Cardiac fibroblast (primary cell): Measurements from ENCODE around the gene CTDP1.

Experiments used
- DNase-seq, 2 donors: peaks; one replicate each; pipeline versions ENCODE4 v3.0.0 to v3.0.0-alpha.2; 2010; ENCODE audit warnings: low read depth in 2 of 2
- H3K4me3 ChIP-seq, 2 donors: replicated peaks in 1 of 2; 1 replicate in 1 of 2; 2 replicates in 1 of 2; pipeline ENCODE4 v1.5.1; 2011; ENCODE audit warnings: low read depth in 2 of 2, low read length in 2 of 2, mild to moderate bottlenecking in 2 of 2, moderate library complexity in 1 of 2
- CTCF ChIP-seq: IDR thresholded peaks from one replicate; pipeline ENCODE4 v1.5.1; 2011; ENCODE audit warnings: low read depth, mild to moderate bottlenecking, low read length, inconsistent platforms

Gene CTDP1

GRCh38 chr18:79659733-79660132, 19.9 kb upstream of the CTDP1 start:
- no peak for TF ChIP-seq CTCF

GRCh38 chr18:79662034-79662433, 17.6 kb upstream of the CTDP1 start:
- DNase-seq = no peak
- H3K4me3 ChIP-seq = no peak overlapping the region
- no peak for TF ChIP-seq CTCF

More at GRCh38 chr18:79659733-79660132, 19.9 kb upstream of the CTDP1 start:
- no peak overlapping the region for H3K4me3 ChIP-seq
- no peak for DNase-seq

GRCh38 chr18:79662439-79662838, 17.2 kb upstream of the CTDP1 start:
- TF ChIP-seq CTCF = no peak
- no peak overlapping the region for H3K4me3 ChIP-seq
- no peak for DNase-seq

GRCh38 chr18:79664525-79665125, 15.0 kb upstream of the CTDP1 start:
- H3K4me3 ChIP-seq = no peak overlapping the region
- DNase-seq = peak; percentile 38 to 50
- no peak for TF ChIP-seq CTCF

- no peak for TF ChIP-seq CTCF
- H3K4me3 ChIP-seq = no peak overlapping the region
- DNase-seq = no peak
These were observed 11.4 kb upstream of the CTDP1 start for GRCh38 chr18:79668203-79668602.

GRCh38 chr18:79672490-79673276, 6.9 kb upstream of the CTDP1 start:
- H3K4me3 ChIP-seq = no peak overlapping the region
- TF ChIP-seq CTCF = no peak
- no peak for DNase-seq
